NT2/D1 (cell line): ENCODE data around the gene DCC.

Source experiments
- DNase-seq: peaks from one replicate; pipeline ENCODE4 v3.0.0-alpha.2; 2011; ENCODE audit warnings: low read depth, low spot score
- H3K27me3 ChIP-seq: 2 replicates; pipeline ENCODE4 v1.6.0; 2011; ENCODE audit warnings: mild to moderate bottlenecking; ENCODE audit not compliant: insufficient read length, insufficient read depth
- H3K36me3 ChIP-seq: 2 replicates; pipeline ENCODE4 v1.6.1; 2011; ENCODE audit warnings: mild to moderate bottlenecking, low read length, mixed read lengths; ENCODE audit not compliant: insufficient read depth, insufficient read length
- H3K4me1 ChIP-seq: 2 replicates; pipeline ENCODE4 v1.5.1; 2011; ENCODE audit not compliant: insufficient read depth, insufficient read length
- H3K4me3 ChIP-seq: 2 replicates; pipeline ENCODE4 v1.5.1; 2011; ENCODE audit warnings: low read depth; ENCODE audit not compliant: insufficient read length
- H3K9ac ChIP-seq: 2 replicates; pipeline ENCODE4 v1.6.0; 2011; ENCODE audit warnings: low read depth; ENCODE audit not compliant: insufficient read length
- H3K9me3 ChIP-seq: 2 replicates; pipeline ENCODE4 v1.5.1; 2011; ENCODE audit warnings: mild to moderate bottlenecking, low read length; ENCODE audit not compliant: insufficient read depth
- SUZ12 ChIP-seq: IDR thresholded peaks from 2 replicates; pipeline ENCODE4 v1.6.1; 2011; ENCODE audit not compliant: insufficient read length, insufficient read depth; ENCODE audit errors: extremely low read depth
- YY1 ChIP-seq: IDR thresholded peaks from 2 replicates; pipeline ENCODE4 v1.6.1; 2011; ENCODE audit not compliant: insufficient read length, insufficient read depth
- ZNF274 ChIP-seq: IDR thresholded peaks from 2 replicates; pipeline ENCODE4 v1.6.1; 2011; ENCODE audit warnings: mild to moderate bottlenecking, low read depth, low read length

DCC gene

DNA sequence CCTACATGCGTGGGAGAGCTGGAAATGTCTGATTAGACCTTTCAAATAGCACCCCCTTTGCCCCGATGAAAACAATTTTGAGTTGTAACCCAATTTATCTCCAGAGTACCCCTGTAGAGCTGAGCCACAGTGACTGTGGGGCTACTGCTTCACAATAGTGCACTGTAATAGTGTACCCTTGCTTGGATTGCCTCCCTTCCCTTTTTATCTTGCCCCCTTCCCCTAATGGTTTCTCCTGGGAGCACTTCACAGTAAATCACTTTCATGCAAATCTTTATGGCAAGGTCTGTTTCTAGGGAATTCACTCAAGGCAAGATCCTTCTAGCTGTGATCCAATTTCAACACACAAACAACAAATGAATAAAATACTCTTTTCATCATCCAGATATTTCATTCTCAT lies 1196.9 kb downstream of the DCC start:
- no peak overlapping the region for H3K9ac ChIP-seq
- H3K36me3 ChIP-seq: no peaks in the 10 kb centered on the region
- no peaks in the 10 kb centered on the region for H3K4me1 ChIP-seq
- no peak for TF ChIP-seq ZNF274
- no peak for TF ChIP-seq YY1
- TF ChIP-seq SUZ12: no peak
- no peak overlapping the region for H3K4me3 ChIP-seq
- no peaks in the 10 kb centered on the region for H3K9me3 ChIP-seq
- no peak for DNase-seq
- H3K27me3 ChIP-seq: no peaks in the 10 kb centered on the region

GRCh38 chr18:53541924-53542323 lies 1201.9 kb downstream of the DCC start:
- no peak for DNase-seq
- H3K4me1 ChIP-seq: no peaks in the 10 kb centered on the region

GRCh38 chr18:53543711-53544110 lies 1203.7 kb downstream of the DCC start:
- no peak for DNase-seq
- Histone ChIP-seq H3K4me3 (no peak overlapping the region), H3K9ac (no peak overlapping the region), H3K27me3 (no peaks in the 10 kb centered on the region), H3K4me1 (no peaks in the 10 kb centered on the region), H3K36me3 (no peaks in the 10 kb centered on the region), H3K9me3 (no peaks in the 10 kb centered on the region)
- TF ChIP-seq SUZ12 (no peak), ZNF274 (no peak), YY1 (no peak)

More at GRCh38 chr18:53541924-53542323, 1201.9 kb downstream of the DCC start:
- H3K27me3 ChIP-seq: no peaks in the 10 kb centered on the region
- TF ChIP-seq ZNF274: no peak
- no peak for TF ChIP-seq SUZ12
- no peak for TF ChIP-seq YY1
- H3K4me3 ChIP-seq: no peak overlapping the region
- H3K9ac ChIP-seq: no peak overlapping the region
- no peaks in the 10 kb centered on the region for H3K36me3 ChIP-seq
- H3K9me3 ChIP-seq: no peaks in the 10 kb centered on the region

DNA sequence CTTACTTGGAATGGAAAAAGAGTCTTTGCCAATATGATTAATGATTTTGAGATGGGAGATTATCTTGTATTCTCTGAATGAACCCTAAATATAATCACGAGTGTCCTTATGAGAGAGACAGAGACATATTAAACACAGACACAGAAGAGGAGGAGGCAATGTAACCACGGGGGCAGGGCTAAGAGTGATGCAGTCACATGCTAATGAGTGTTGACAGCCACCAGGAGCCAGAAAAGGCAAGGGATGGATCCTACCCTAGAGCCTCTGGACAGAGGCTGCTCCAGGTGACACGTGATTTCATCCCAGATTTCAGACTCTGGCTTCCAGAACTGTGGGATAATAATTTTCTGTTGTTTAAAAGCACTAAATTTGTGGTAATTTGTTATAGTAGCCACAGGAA lies 1204.9 kb downstream of the DCC start:
- no peak for DNase-seq
- Histone ChIP-seq H3K9ac (no peak overlapping the region), H3K4me1 (no peaks in the 10 kb centered on the region), H3K27me3 (no peaks in the 10 kb centered on the region), H3K4me3 (no peak overlapping the region), H3K36me3 (no peaks in the 10 kb centered on the region), H3K9me3 (no peaks in the 10 kb centered on the region)
- no peak for TF ChIP-seq YY1
- no peak for TF ChIP-seq SUZ12
- TF ChIP-seq ZNF274: no peak

- no peak for DNase-seq
- H3K9ac ChIP-seq: no peak overlapping the region
- no peaks in the 10 kb centered on the region for H3K36me3 ChIP-seq
- no peaks in the 10 kb centered on the region for H3K27me3 ChIP-seq
- no peaks in the 10 kb centered on the region for H3K9me3 ChIP-seq
- H3K4me3 ChIP-seq: no peak overlapping the region
- TF ChIP-seq SUZ12 (no peak), YY1 (no peak), ZNF274 (no peak)
- H3K4me1 ChIP-seq: no peaks in the 10 kb centered on the region
Observed at GRCh38 chr18:53551868-53552426, 1212.0 kb downstream of the DCC start.

DNA sequence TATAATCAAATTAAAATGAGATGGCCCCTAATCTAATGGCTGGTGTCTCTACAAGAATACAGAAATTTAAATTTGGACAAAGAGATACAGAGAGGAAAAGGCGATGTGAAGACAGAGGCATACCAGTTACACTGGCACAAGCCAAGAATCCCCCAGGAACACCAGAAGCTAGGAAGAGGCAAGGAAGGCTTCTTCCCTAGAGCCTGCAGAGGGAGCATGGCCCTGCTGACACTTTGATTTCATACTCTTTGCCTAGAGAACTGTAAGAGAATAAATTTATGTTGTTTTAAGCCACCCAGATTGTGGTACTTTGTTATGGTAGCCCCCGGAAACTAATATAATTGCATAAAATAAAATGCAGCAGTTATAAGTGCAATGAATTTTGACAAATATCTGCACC lies 1213.0 kb downstream of the DCC start:
- Histone ChIP-seq H3K9me3 (no peaks in the 10 kb centered on the region), H3K4me1 (no peaks in the 10 kb centered on the region), H3K27me3 (no peaks in the 10 kb centered on the region), H3K36me3 (no peaks in the 10 kb centered on the region), H3K9ac (no peak overlapping the region), H3K4me3 (no peak overlapping the region)
- no peak for DNase-seq
- TF ChIP-seq ZNF274 (no peak), YY1 (no peak), SUZ12 (no peak)

DNA sequence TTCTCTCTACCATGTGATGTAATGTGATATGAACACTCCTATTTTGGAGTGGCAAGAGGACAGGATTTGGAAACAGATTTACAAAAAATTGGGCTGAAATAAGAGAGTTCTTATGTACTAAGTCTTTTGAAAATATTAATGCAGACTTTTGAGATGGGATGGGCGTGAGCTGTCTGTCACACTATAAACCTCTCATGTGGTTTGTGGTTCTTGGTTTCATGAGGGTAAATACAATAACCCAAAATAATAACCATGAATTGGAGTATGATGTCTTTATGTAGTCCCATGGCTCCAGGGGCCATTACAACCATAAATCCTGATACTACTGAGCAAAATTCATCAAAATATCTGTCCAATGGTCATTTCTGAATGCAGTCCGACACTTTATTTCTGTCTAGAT lies 1216.5 kb downstream of the DCC start:
- Histone ChIP-seq H3K9me3 (peaks cover 5% of the 10 kb centered on the region; the same call in 1 of the 2 replicates), H3K9ac (no peak overlapping the region), H3K4me1 (no peaks in the 10 kb centered on the region), H3K27me3 (no peaks in the 10 kb centered on the region), H3K36me3 (no peaks in the 10 kb centered on the region), H3K4me3 (no peak overlapping the region)
- TF ChIP-seq ZNF274: no peak
- TF ChIP-seq YY1: no peak
- no peak for TF ChIP-seq SUZ12
- no peak for DNase-seq

DNA sequence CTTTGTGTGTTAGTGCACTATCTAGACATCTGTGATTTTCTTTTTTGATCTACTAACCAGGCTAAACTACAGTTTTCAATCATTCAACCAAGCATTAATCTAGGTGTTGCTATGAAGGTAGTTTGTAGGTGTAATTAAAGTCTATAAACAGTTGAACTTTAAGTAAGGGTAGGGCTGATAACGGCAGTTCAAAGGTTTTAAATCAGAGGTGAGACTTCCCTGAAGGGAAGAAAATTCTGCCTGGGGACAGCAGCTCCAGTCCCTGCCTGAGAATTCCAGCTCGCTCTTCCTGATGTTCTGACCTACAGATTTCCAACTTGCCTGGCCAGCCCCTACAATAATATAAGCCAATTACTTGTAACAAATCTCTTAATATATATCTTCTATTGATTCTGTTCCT lies 1220.5 kb downstream of the DCC start:
- no peak overlapping the region for H3K4me3 ChIP-seq
- no peak for DNase-seq
- H3K4me1 ChIP-seq: no peaks in the 10 kb centered on the region
- TF ChIP-seq ZNF274: no peak
- no peak for TF ChIP-seq YY1
- no peak for TF ChIP-seq SUZ12
- no peaks in the 10 kb centered on the region for H3K27me3 ChIP-seq
- peaks cover 5% of the 10 kb centered on the region; the same call in 1 of the 2 replicates for H3K9me3 ChIP-seq
- no peaks in the 10 kb centered on the region for H3K36me3 ChIP-seq
- no peak overlapping the region for H3K9ac ChIP-seq
